HepG2 (cell line): Measurements from ENCODE around the gene TNNT3. TPM values are rescaled to one million over a fixed set of nuclear protein-coding genes. Genes with fewer than 3 reads are reported as not detected.
A peak's percentile ranks its signal among the peaks of the same experiment; 100 is the strongest.

ENCODE experiments used
- ATAC-seq: fragments of 200-7000 bp; cut with Tn5 transposase; 3 replicates; pipeline ENCODE4 v1.9.1; 2020; ENCODE audit warnings: mild to moderate bottlenecking, moderate library complexity
- BruUV-seq: library from RNA; stranded (reverse); fragments of 400-500 nt; replicated peaks from 2 replicates; lab custom pipeline; 2021; lab: Mats Ljungman, UMichigan
- CTCF ChIA-PET: fragments of 300-600 bp; formaldehyde crosslinking; extraction: SDS; loops from one replicate; lab custom pipeline; 2021; ENCODE audit warnings: low total read pairs, inconsistent platforms, low intra/inter-chr PET ratio; lab: Yijun Ruan, JAX
- POLR2A ChIA-PET: fragments of 350-600 bp; sonication (Branson Sonifier 250); formaldehyde crosslinking; loops from one replicate; lab custom pipeline; 2020; ENCODE audit warnings: antibody characterized with exemption, inconsistent platforms; lab: Yijun Ruan, JAX
- DNase-seq: peaks from one replicate; pipeline ENCODE4 v3.0.0-alpha.2; 2015; ENCODE audit warnings: low spot score
- FAIRE-seq: peaks from 3 replicates; lab custom pipeline; 2011; peaks lifted over from hg19 to GRCh38; lab: Jason Lieb, UNC
- H2AFZ ChIP-seq: one replicate; pipeline ENCODE4 v1.6.1; 2011; ENCODE audit warnings: low read length, inconsistent platforms
- H3K27ac ChIP-seq: fragments of 300-600 bp; 3 replicates; pipeline ENCODE4 v1.8.0; 2011; ENCODE audit warnings: mixed run types, mild to moderate bottlenecking, mixed read lengths, low read length, inconsistent platforms; ENCODE audit not compliant: insufficient read depth; ENCODE audit errors: extremely low read length
- H3K27me3 ChIP-seq, 2 experiments: fragments of 200-600 bp in 1 of 2; 2 replicates in 1 of 2; 3 replicates in 1 of 2; pipeline versions ENCODE4 v1.6.0 to v1.8.0; 2011; ENCODE audit warnings: low read length in 2 of 2, mild to moderate bottlenecking in 2 of 2, moderate library complexity in 2 of 2, inconsistent platforms in 1 of 2; ENCODE audit not compliant: insufficient read depth in 2 of 2, control insufficient read depth in 1 of 2
- H3K36me3 ChIP-seq, 2 experiments: fragments of 200-600 bp in 1 of 2; replicated peaks in 1 of 2; 2 replicates in 1 of 2; 3 replicates in 1 of 2; pipeline versions ENCODE4 v1.5.1 to v1.8.0; 2011; ENCODE audit warnings: low read length in 2 of 2, inconsistent platforms in 1 of 2; ENCODE audit not compliant: insufficient read depth in 2 of 2, control insufficient read depth in 1 of 2
- H3K4me1 ChIP-seq: 2 replicates; pipeline ENCODE4 v1.5.1; 2012; ENCODE audit warnings: low read length, inconsistent platforms; ENCODE audit not compliant: insufficient read depth
- H3K4me2 ChIP-seq: 2 replicates; pipeline ENCODE4 v1.6.0; 2011; ENCODE audit warnings: low read depth, low read length, inconsistent platforms
- H3K4me3 ChIP-seq, 3 experiments: fragments of 200-600 bp in 1 of 3; sonication (generic), shearing (Covaris generic) in 1 of 3; replicated peaks in 1 of 3; 2 replicates each; pipeline ENCODE4 v1.5.1; 2011 to 2016; ENCODE audit warnings: low read length in 3 of 3, inconsistent platforms in 2 of 3, low read depth in 2 of 3, mild to moderate bottlenecking in 2 of 3, control low read depth in 1 of 3, mixed read lengths in 1 of 3; ENCODE audit not compliant: insufficient read depth in 1 of 3
- H3K79me2 ChIP-seq: one replicate; pipeline ENCODE4 v1.6.1; 2011; ENCODE audit warnings: low read length, inconsistent platforms; ENCODE audit not compliant: insufficient read depth
- H3K9ac ChIP-seq: 2 replicates; pipeline ENCODE4 v1.6.0; 2011; ENCODE audit warnings: mild to moderate bottlenecking, low read depth, low read length, inconsistent platforms; ENCODE audit not compliant: insufficient read depth
- H3K9me3 ChIP-seq: 2 replicates; pipeline ENCODE4 v1.5.1; 2012; ENCODE audit warnings: mild to moderate bottlenecking, low read length
- H4K20me1 ChIP-seq: 2 replicates; pipeline ENCODE4 v1.6.0; 2011; ENCODE audit warnings: inconsistent platforms, mild to moderate bottlenecking, low read length, moderate library complexity; ENCODE audit not compliant: insufficient read depth
- AKAP8 ChIP-seq: sonication (generic); formaldehyde crosslinking; IDR thresholded peaks from 2 replicates; pipeline ENCODE4 v1.5.1; 2020; ENCODE audit warnings: mild to moderate bottlenecking, missing genetic modification reagents
- HNRNPLL ChIP-seq: fragments of 200-400 bp; formaldehyde crosslinking; IDR thresholded peaks from 2 replicates; pipeline ENCODE4 v1.6.1; 2017; ENCODE audit warnings: mild to moderate bottlenecking, low read depth, low read length; ENCODE audit not compliant: poor library complexity, severe bottlenecking
- NFIC ChIP-seq: IDR thresholded peaks from 2 replicates; pipeline ENCODE4 v1.6.1; 2012; ENCODE audit warnings: mild to moderate bottlenecking, low read length, inconsistent platforms
- NR2F6 ChIP-seq, 2 experiments: IDR thresholded peaks; 2 replicates each; pipeline ENCODE4 v1.6.1; 2016; ENCODE audit warnings: antibody characterized with exemption in 1 of 2, mild to moderate bottlenecking in 1 of 2
- RBM39 ChIP-seq: fragments of 200-400 bp; formaldehyde crosslinking; IDR thresholded peaks from one replicate; pipeline ENCODE4 v1.6.1; 2018; ENCODE audit warnings: antibody characterized with exemption, mild to moderate bottlenecking, low read depth, low read length; ENCODE audit not compliant: poor library complexity, severe bottlenecking
- SALL1 ChIP-seq: sonication (generic); formaldehyde crosslinking; IDR thresholded peaks from 2 replicates; pipeline ENCODE4 v1.8.0; 2022; ENCODE audit warnings: mild to moderate bottlenecking, missing genetic modification reagents
- ZNF142 ChIP-seq: sonication (generic); formaldehyde crosslinking; IDR thresholded peaks from 2 replicates; pipeline ENCODE4 v1.4.0; 2020; ENCODE audit warnings: missing genetic modification reagents
- ZNF609 ChIP-seq: sonication (generic); formaldehyde crosslinking; IDR thresholded peaks from 2 replicates; pipeline ENCODE4 v1.4.0; 2020; ENCODE audit warnings: mild to moderate bottlenecking, missing genetic modification reagents, borderline replicate concordance
- ZSCAN5A ChIP-seq: sonication (generic); formaldehyde crosslinking; IDR thresholded peaks from 2 replicates; pipeline ENCODE4 v1.8.0; 2022; ENCODE audit warnings: mild to moderate bottlenecking, missing genetic modification reagents, borderline replicate concordance
- WGBS: methylation state at CpG from one replicate; pipeline ENCODE4 v1.1.6; 2017; ENCODE audit warnings: low lambda C conversion rate; 5-methylcytosine and 5-hydroxymethylcytosine counted together
- in situ Hi-C: cut with HindIII; loops from 2 replicates; pipeline ENCODE4 v1.10.0; 2017; ENCODE audit warnings: low pct_unique_long_range_greater_than_20kb; ENCODE audit not compliant: extremely low pct_ligation_motif_present
- intact Hi-C: fragments of 100-400 bp; cut with micrococcal nuclease; formaldehyde crosslinking; loops from one replicate; pipeline ENCODE4 v1.10.0; 2022; ENCODE audit not compliant: unreplicated experiment
- polyA plus RNA-seq, 8 experiments: library from polyadenylated mRNA; depleted of rRNA in 3 of 8; stranded (reverse) in 7 of 8; unstranded in 1 of 8; fragments of >200 nt; fragmentation: Illumina TruSeq in 4 of 8; extraction: Trizol in 4 of 8; gene quantifications; 2 replicates each; pipeline versions ENCODE4 v1.2.1 to v1.2.3, GENCODE V29; 2011 to 2016; ENCODE audit warnings: low read depth in 4 of 8, missing spikeins in 1 of 8, mixed read lengths in 1 of 8; ENCODE audit not compliant: insufficient read depth in 1 of 8
- total RNA-seq, 5 experiments: library from RNA; depleted of rRNA; stranded (reverse); fragments of >200 nt; fragmentation: Illumina TruSeq; extraction: Trizol; gene quantifications; 2 replicates each; pipeline ENCODE4 v1.2.3, GENCODE V29; 2016; ENCODE audit warnings: low read depth in 1 of 5

Gene TNNT3
- total and polyA plus RNA-seq, 2 of the 13 experiments (the other 11 are each of a cell fraction or from before 2014, with no cell fraction given), result not detected

- Histone ChIP-seq H3K9me3 (no peaks in the 10 kb centered on the region), H3K27me3 (no peaks in the 10 kb centered on the region), H3K4me3 (no peak overlapping the region), H3K36me3 (no peaks in the 10 kb centered on the region), H4K20me1 (no peaks in the 10 kb centered on the region), H3K4me1 (no peaks in the 10 kb centered on the region), H3K9ac (no peak overlapping the region)
- no CpG with 5 or more reads among the region's 24 CpGs for WGBS
- ATAC-seq (peak; percentile 67), DNase-seq (no peak)
- POLR2A ChIA-PET, result interaction anchor here (1.1 to 26.2 kb wide), 5 partner anchors 11 to 65 kb away, joined by 3 to 720 read pairs (median 5); no protein-coding TSS in a partner anchor
- TF ChIP-seq ZNF609 (CRISPR knock-in tag) (no peak), ZNF142 (no peak), SALL1 (CRISPR knock-in tag) (no peak), HNRNPLL (no peak), RBM39 (no peak), NFIC (no peak), NR2F6 (IDR thresholded peaks at IDR 0.05) (no peak), NR2F6 (CRISPR knock-in tag; IDR thresholded peaks at IDR 0.05) (no peak), ZSCAN5A (CRISPR knock-in tag) (no peak), AKAP8 (no peak)
- TF ChIP-seq, all 625 proteins: peak for 0
- Histone ChIP-seq H3K4me2 (no peak overlapping the region), H2AFZ (no peak overlapping the region), H3K27ac (no peak overlapping the region), H3K79me2 (no peaks in the 10 kb centered on the region)
- peak; percentile 70 for FAIRE-seq
- intact Hi-C loops (no loop called here), in situ Hi-C loops (no loop called here)
- CTCF ChIA-PET, result interaction anchor here (1.2 to 2.6 kb wide), 2 partner anchors 155 to 183 kb away, joined by 4 to 24 read pairs; no protein-coding TSS in a partner anchor
- BruUV-seq, result no TSS peak
These were observed 49.0 kb downstream of the TNNT3 start for GRCh38 chr11:1968454-1969002.
